Urinary bladder (tissue), 4 donors: ENCODE measurements around the gene CYSLTR2. TPM values are rescaled to one million over a fixed set of nuclear protein-coding genes. Genes with fewer than 3 reads are reported as not detected.
"Not testable (repeated sequence)": the region's sequence is repeated elsewhere in the genome, so short reads cannot be mapped to it uniquely, and the experiment has no call there.

Experiments
- DNase-seq: peaks from one replicate; pipeline ENCODE4 v3.0.0-alpha.2; 2015; ENCODE audit errors: extremely low spot score
- H3K27ac ChIP-seq: one replicate; pipeline ENCODE4 v1.5.1; 2013; ENCODE audit warnings: low read depth, mild to moderate bottlenecking, moderate library complexity
- H3K36me3 ChIP-seq: one replicate; pipeline ENCODE4 v1.6.1; 2013; ENCODE audit warnings: mild to moderate bottlenecking, moderate library complexity; ENCODE audit not compliant: insufficient read depth
- H3K4me1 ChIP-seq: one replicate; pipeline ENCODE4 v1.6.1; 2013; ENCODE audit warnings: mild to moderate bottlenecking, moderate library complexity; ENCODE audit not compliant: insufficient read depth
- H3K4me3 ChIP-seq: one replicate; pipeline ENCODE4 v1.5.1; 2013; ENCODE audit warnings: low read depth, low read length
- WGBS: extraction: QIAGEN DNeasy Blood & Tissue Kit; methylation state at CpG from one replicate; pipeline ENCODE4 v1.1.7; 2013; 5-methylcytosine and 5-hydroxymethylcytosine counted together
- polyA plus RNA-seq: library from polyadenylated mRNA; stranded (reverse); fragments of 200-250 nt; gene quantifications from one replicate; pipeline ENCODE4 v1.2.3, GENCODE V29; 2013
- total RNA-seq: library from RNA; depleted of rRNA; stranded (reverse); fragments of >200 nt; gene quantifications from one replicate; pipeline ENCODE4 v1.2.3, GENCODE V29; 2014
- donor health status: healthy with polysubstance abuse.
- donor health status: healthy.

CYSLTR2 gene
- total and polyA plus RNA-seq, 2 donors: 0.14 to 1.4 TPM

GRCh38 chr13:48686636-48687210, 33.0 kb downstream of the CYSLTR2 start:
- Histone ChIP-seq H3K27ac (no peak overlapping the region), H3K36me3 (no peaks in the 10 kb centered on the region), H3K4me1 (no peaks in the 10 kb centered on the region), H3K4me3 (no peak overlapping the region)
- no peak for DNase-seq
- WGBS: 50% methylated on average over 3 of the region's 3 CpGs

GRCh38 chr13:48687249-48687648, 33.5 kb downstream of the CYSLTR2 start:
- 95% methylated on average over 3 of the region's 3 CpGs for WGBS
- no peak overlapping the region for H3K4me3 ChIP-seq
- no peak for DNase-seq
- no peaks in the 10 kb centered on the region for H3K36me3 ChIP-seq
- no peak overlapping the region for H3K27ac ChIP-seq
- H3K4me1 ChIP-seq: no peaks in the 10 kb centered on the region

- no peak overlapping the region for H3K4me3 ChIP-seq
- WGBS: 55% methylated on average over 3 of the region's 3 CpGs
- DNase-seq: no peak
- no peaks in the 10 kb centered on the region for H3K36me3 ChIP-seq
- H3K27ac ChIP-seq: no peak overlapping the region
- H3K4me1 ChIP-seq: no peaks in the 10 kb centered on the region
Measured at GRCh38 chr13:48693998-48694397, 40.3 kb downstream of the CYSLTR2 start.

- H3K27ac ChIP-seq: no peak overlapping the region
- WGBS: 84% methylated on average over 2 of the region's 2 CpGs
- no peaks in the 10 kb centered on the region for H3K4me1 ChIP-seq
- H3K36me3 ChIP-seq: no peaks in the 10 kb centered on the region
- no peak overlapping the region for H3K4me3 ChIP-seq
- no peak for DNase-seq
Measured at GRCh38 chr13:48695776-48696175, 42.0 kb downstream of the CYSLTR2 start.

- not testable (repeated sequence) for DNase-seq, H3K27ac ChIP-seq, H3K4me3 ChIP-seq, H3K4me1 ChIP-seq, H3K36me3 ChIP-seq
- 92% methylated on average over 12 of the region's 12 CpGs for WGBS
Measured at GRCh38 chr13:48696676-48697075, 42.9 kb downstream of the CYSLTR2 start.

- DNase-seq: no peak
- Histone ChIP-seq H3K4me1 (no peaks in the 10 kb centered on the region), H3K27ac (no peak overlapping the region), H3K4me3 (no peak overlapping the region), H3K36me3 (no peaks in the 10 kb centered on the region)
- 90% methylated on average over 5 of the region's 5 CpGs for WGBS
Measured at GRCh38 chr13:48707405-48707804, 53.7 kb downstream of the CYSLTR2 start.

- no peak overlapping the region for H3K27ac ChIP-seq
- WGBS: 94% methylated on average over 1 of the region's 1 CpG
Measured at GRCh38 chr13:48708764-48709163, 55.0 kb downstream of the CYSLTR2 start.

GRCh38 chr13:48709213-48709612, 55.5 kb downstream of the CYSLTR2 start:
- 94% methylated on average over 2 of the region's 2 CpGs for WGBS
- no peak for DNase-seq
- Histone ChIP-seq H3K4me3 (no peak overlapping the region), H3K27ac (no peak overlapping the region), H3K36me3 (no peaks in the 10 kb centered on the region), H3K4me1 (no peaks in the 10 kb centered on the region)

More at GRCh38 chr13:48708764-48709163, 55.0 kb downstream of the CYSLTR2 start:
- H3K36me3 ChIP-seq: no peaks in the 10 kb centered on the region
- no peak for DNase-seq
- H3K4me3 ChIP-seq: no peak overlapping the region
- no peaks in the 10 kb centered on the region for H3K4me1 ChIP-seq

- WGBS: 86% methylated on average over 1 of the region's 1 CpG
- Histone ChIP-seq H3K4me1 (no peaks in the 10 kb centered on the region), H3K4me3 (no peak overlapping the region)
Measured at GRCh38 chr13:48710160-48710559, 56.4 kb downstream of the CYSLTR2 start.

GRCh38 chr13:48712141-48712540, 58.4 kb downstream of the CYSLTR2 start:
- H3K4me3 ChIP-seq: no peak overlapping the region
- H3K4me1 ChIP-seq: no peaks in the 10 kb centered on the region

More at GRCh38 chr13:48710160-48710559, 56.4 kb downstream of the CYSLTR2 start:
- no peak for DNase-seq
- Histone ChIP-seq H3K36me3 (no peaks in the 10 kb centered on the region), H3K27ac (no peak overlapping the region)

GRCh38 chr13:48715977-48716376, 62.2 kb downstream of the CYSLTR2 start:
- WGBS: 92% methylated on average over 1 of the region's 1 CpG
- Histone ChIP-seq H3K36me3 (no peaks in the 10 kb centered on the region), H3K4me1 (no peaks in the 10 kb centered on the region), H3K27ac (no peak overlapping the region), H3K4me3 (no peak overlapping the region)
- DNase-seq: no peak

More at GRCh38 chr13:48712141-48712540, 58.4 kb downstream of the CYSLTR2 start:
- H3K36me3 ChIP-seq: no peaks in the 10 kb centered on the region
- H3K27ac ChIP-seq: no peak overlapping the region
- no peak for DNase-seq

- Histone ChIP-seq H3K4me1 (no peaks in the 10 kb centered on the region), H3K4me3 (no peak overlapping the region), H3K27ac (no peak overlapping the region), H3K36me3 (no peaks in the 10 kb centered on the region)
- no peak for DNase-seq
- WGBS: 34% methylated on average over 4 of the region's 4 CpGs
Measured at GRCh38 chr13:48720621-48721020, 66.9 kb downstream of the CYSLTR2 start.

- 100% methylated on average over 1 of the region's 1 CpG for WGBS
- no peaks in the 10 kb centered on the region for H3K4me1 ChIP-seq
- H3K27ac ChIP-seq: no peak overlapping the region
- no peak for DNase-seq
- H3K4me3 ChIP-seq: no peak overlapping the region
- no peaks in the 10 kb centered on the region for H3K36me3 ChIP-seq
Measured at GRCh38 chr13:48723168-48723567, 69.4 kb downstream of the CYSLTR2 start.

GRCh38 chr13:48725271-48725670, 71.5 kb downstream of the CYSLTR2 start:
- Histone ChIP-seq H3K4me1 (no peaks in the 10 kb centered on the region), H3K27ac (no peak overlapping the region), H3K36me3 (no peaks in the 10 kb centered on the region), H3K4me3 (no peak overlapping the region)
- DNase-seq: no peak

- H3K4me3 ChIP-seq: no peak overlapping the region
- no peaks in the 10 kb centered on the region for H3K4me1 ChIP-seq
- WGBS: 47% methylated on average over 2 of the region's 2 CpGs
- no peak overlapping the region for H3K27ac ChIP-seq
- no peaks in the 10 kb centered on the region for H3K36me3 ChIP-seq
- no peak for DNase-seq
Measured at GRCh38 chr13:48726711-48727110, 73.0 kb downstream of the CYSLTR2 start.
